Measurements from ENCODE around the gene CNTNAP2. TPM values are rescaled to one million over a fixed set of nuclear protein-coding genes. Genes with fewer than 3 reads are reported as not detected.

Gene CNTNAP2
- total RNA-seq, 1 donor from 2014 or later = 9.2 TPM

- DNase-seq (ENCODE audit: low read depth) = no peak
Measured at GRCh38 chr7:146788008-146788407, 671.4 kb downstream of the CNTNAP2 start.

GRCh38 chr7:146791344-146792285, 675.0 kb downstream of the CNTNAP2 start:
- DNase-seq (ENCODE audit: low read depth) = no peak
- TF ChIP-seq CTCF (conservative IDR thresholded peaks at IDR 0.05; ENCODE audit: low read depth, low read length) = no peak
- H3K4me3 ChIP-seq (ENCODE audit: low read depth, low read length) = no peak overlapping the region

More at GRCh38 chr7:146788008-146788407, 671.4 kb downstream of the CNTNAP2 start:
- no peak for TF ChIP-seq CTCF (conservative IDR thresholded peaks at IDR 0.05; ENCODE audit: low read depth, low read length)
- H3K4me3 ChIP-seq (ENCODE audit: low read depth, low read length) = no peak overlapping the region

- TF ChIP-seq CTCF (conservative IDR thresholded peaks at IDR 0.05; ENCODE audit: low read depth, low read length) = no peak
- no peak overlapping the region for H3K4me3 ChIP-seq (ENCODE audit: low read depth, low read length)
- no peak for DNase-seq (ENCODE audit: low read depth)
Measured at GRCh38 chr7:146804620-146805019, 688.0 kb downstream of the CNTNAP2 start.

- no peak for DNase-seq (ENCODE audit: low read depth)
- TF ChIP-seq CTCF (conservative IDR thresholded peaks at IDR 0.05; ENCODE audit: low read depth, low read length) = no peak
- H3K4me3 ChIP-seq (ENCODE audit: low read depth, low read length) = no peak overlapping the region
Measured at GRCh38 chr7:146805082-146805481, 688.5 kb downstream of the CNTNAP2 start.

- no peak for TF ChIP-seq CTCF (conservative IDR thresholded peaks at IDR 0.05; ENCODE audit: low read depth, low read length)
- no peak for DNase-seq (ENCODE audit: low read depth)
- H3K4me3 ChIP-seq (ENCODE audit: low read depth, low read length) = no peak overlapping the region
Measured at GRCh38 chr7:146826329-146826728, 709.7 kb downstream of the CNTNAP2 start.

GRCh38 chr7:146830686-146831085, 714.1 kb downstream of the CNTNAP2 start:
- TF ChIP-seq CTCF (conservative IDR thresholded peaks at IDR 0.05; ENCODE audit: low read depth, low read length) = no peak
- no peak for DNase-seq (ENCODE audit: low read depth)
- no peak overlapping the region for H3K4me3 ChIP-seq (ENCODE audit: low read depth, low read length)

GRCh38 chr7:146831875-146832274, 715.3 kb downstream of the CNTNAP2 start:
- no peak overlapping the region for H3K4me3 ChIP-seq (ENCODE audit: low read depth, low read length)
- no peak for DNase-seq (ENCODE audit: low read depth)
- TF ChIP-seq CTCF (conservative IDR thresholded peaks at IDR 0.05; ENCODE audit: low read depth, low read length) = no peak
